K562 (cell line): ENCODE measurements around the gene HEATR1. TPM values are rescaled to one million over a fixed set of nuclear protein-coding genes. Genes with fewer than 3 reads are reported as not detected.

Experiments used
- ATAC-seq: fragments of 200-7000 bp; cut with Tn5 transposase; 3 replicates; pipeline ENCODE4 v1.9.1; 2020; ENCODE audit warnings: moderate library complexity
- BruUV-seq: library from RNA; stranded (reverse); fragments of 400-500 nt; replicated peaks from 2 replicates; lab custom pipeline; 2021; lab: Mats Ljungman, UMichigan
- CTCF ChIA-PET: fragments of 300-600 bp; formaldehyde crosslinking; extraction: SDS; loops from one replicate; lab custom pipeline; 2021; ENCODE audit warnings: low intra/inter-chr PET ratio; lab: Yijun Ruan, JAX
- POLR2A ChIA-PET: fragments of 300-600, 350-650 bp; sonication (Branson Sonifier 250); formaldehyde crosslinking; extraction: SDS; loops from one replicate; lab custom pipeline; 2021; ENCODE audit warnings: antibody characterized with exemption, inconsistent platforms; lab: Yijun Ruan, JAX
- DNase-seq, 4 experiments: peaks; one replicate each; pipeline versions ENCODE4 v3.0.0 to v3.0.0-alpha.2; 2011 to 2018; ENCODE audit warnings: low spot score in 3 of 4, mixed read lengths in 3 of 4; ENCODE audit errors: extremely low read depth in 1 of 4
- FAIRE-seq: peaks from 2 replicates; lab custom pipeline; 2011; peaks lifted over from hg19 to GRCh38; lab: Jason Lieb, UNC
- H2AFZ ChIP-seq: 2 replicates; pipeline ENCODE4 v1.6.0; 2011; ENCODE audit warnings: low read depth, low read length, control low read depth, inconsistent platforms
- H3K27ac ChIP-seq: fragments of 200-600 bp; 3 replicates; pipeline ENCODE4 v1.8.0; 2011; ENCODE audit warnings: low read depth, mild to moderate bottlenecking, control low read depth, inconsistent platforms, low read length, moderate library complexity, mixed read lengths; ENCODE audit errors: extremely low read depth
- H3K27me3 ChIP-seq, 2 experiments: fragments of 300-600 bp in 1 of 2; 2 replicates in 1 of 2; 3 replicates in 1 of 2; pipeline versions ENCODE4 v1.6.0 to v1.8.0; 2011; ENCODE audit warnings: inconsistent platforms in 2 of 2, low read length in 2 of 2, mild to moderate bottlenecking in 1 of 2, mixed read lengths in 1 of 2, moderate library complexity in 1 of 2; ENCODE audit not compliant: control insufficient read depth in 2 of 2, insufficient read depth in 2 of 2
- H3K36me3 ChIP-seq: fragments of 300-600 bp; 3 replicates; pipeline ENCODE4 v1.8.0; 2011; ENCODE audit warnings: mild to moderate bottlenecking, low read length, inconsistent platforms; ENCODE audit not compliant: control insufficient read depth, insufficient read depth
- H3K4me1 ChIP-seq, 2 experiments: fragments of 200-600 bp in 1 of 2; replicated peaks in 1 of 2; 2 replicates in 1 of 2; 3 replicates in 1 of 2; pipeline versions ENCODE4 v1.5.1 to v1.8.0; 2011; ENCODE audit warnings: inconsistent platforms in 2 of 2, low read length in 2 of 2, mild to moderate bottlenecking in 1 of 2, mixed read lengths in 1 of 2, moderate library complexity in 1 of 2; ENCODE audit not compliant: control insufficient read depth in 2 of 2, insufficient read depth in 2 of 2
- H3K4me2 ChIP-seq: 2 replicates; pipeline ENCODE4 v1.6.1; 2011; ENCODE audit warnings: low read length, control low read depth, inconsistent platforms, mixed read lengths; ENCODE audit not compliant: insufficient read depth
- H3K4me3 ChIP-seq: fragments of 200-600 bp; sonication (generic), shearing (Covaris generic); 2 replicates; pipeline ENCODE4 v1.5.1; 2016; ENCODE audit warnings: control low read depth, inconsistent platforms
- H3K79me2 ChIP-seq: fragments of 200-600 bp; 3 replicates; pipeline ENCODE4 v1.8.0; 2011; ENCODE audit warnings: low read length, inconsistent platforms; ENCODE audit not compliant: control insufficient read depth, insufficient read depth
- H3K9ac ChIP-seq, 2 experiments: 2 replicates each; pipeline versions ENCODE4 v1.6.0 to v1.6.1; 2011; ENCODE audit warnings: low read depth in 2 of 2, low read length in 2 of 2, control low read depth in 1 of 2, inconsistent platforms in 1 of 2, mild to moderate bottlenecking in 1 of 2, mixed read lengths in 1 of 2; ENCODE audit not compliant: insufficient read depth in 1 of 2
- H3K9me1 ChIP-seq: one replicate; pipeline ENCODE4 v1.6.0; 2011; ENCODE audit warnings: inconsistent platforms, mild to moderate bottlenecking, low read length, moderate library complexity; ENCODE audit not compliant: control insufficient read depth, insufficient read depth
- H3K9me3 ChIP-seq: replicated peaks from 2 replicates; pipeline ENCODE4 v1.5.1; 2011; ENCODE audit warnings: low read depth, low read length, inconsistent platforms; ENCODE audit not compliant: control insufficient read depth, insufficient read depth
- H4K20me1 ChIP-seq: replicated peaks from 2 replicates; pipeline ENCODE4 v1.6.1; 2011; ENCODE audit warnings: low read length, inconsistent platforms, mixed read lengths; ENCODE audit not compliant: control insufficient read depth, insufficient read depth
- ILF3 ChIP-seq: fragments of 450-650 bp; IDR thresholded peaks from 2 replicates; pipeline ENCODE4 v1.6.1; 2018; ENCODE audit warnings: antibody characterized with exemption, mild to moderate bottlenecking, moderate library complexity, borderline replicate concordance
- PHB ChIP-seq: fragments of 250-450 bp; sonication (Bioruptor Pico); IDR thresholded peaks from 2 replicates; pipeline ENCODE4 v1.5.0; 2021
- THRAP3 ChIP-seq: fragments of 450-650 bp; IDR thresholded peaks from 2 replicates; pipeline ENCODE4 v1.6.1; 2016; ENCODE audit warnings: mild to moderate bottlenecking, inconsistent platforms, borderline replicate concordance
- ZKSCAN1 ChIP-seq: fragments of 150-350 bp; IDR thresholded peaks from 2 replicates; pipeline ENCODE4 v1.6.1; 2016; ENCODE audit warnings: low read depth, low read length
- WGBS: fragments of 100-300 bp; shearing (Covaris generic); methylation state at CpG from one replicate; pipeline ENCODE4 v1.1.6; 2016; ENCODE audit warnings: low coverage, mixed read lengths; ENCODE audit not compliant: insufficient coverage; ENCODE audit errors: missing lambda C conversion rate; 5-methylcytosine and 5-hydroxymethylcytosine counted together
- in situ Hi-C: fragments of 300-500 bp; cut with MboI; formaldehyde crosslinking; loops from 4 replicates; pipeline ENCODE4 v1.15.0; 2018; ENCODE audit warnings: inconsistent platforms, mixed read lengths
- intact Hi-C: fragments of 100-400 bp; cut with micrococcal nuclease; formaldehyde crosslinking; loops from 2 replicates; pipeline ENCODE4 v1.14.2; 2022
- polyA plus RNA-seq, 8 experiments: library from polyadenylated mRNA; depleted of rRNA in 4 of 8; stranded (reverse) in 5 of 8; unstranded in 3 of 8; fragments of >200 nt; fragmentation: Nextera tagmentation in 2 of 8; fragmentation: Illumina TruSeq in 1 of 8; extraction: Ambion mirVana in 2 of 8; extraction: Trizol in 1 of 8; gene quantifications; 2 replicates each; pipeline versions ENCODE4 v1.2.1 to v1.2.3, GENCODE V29; 2011 to 2014; ENCODE audit warnings: inconsistent platforms in 1 of 8, missing spikeins in 1 of 8
- total RNA-seq, 7 experiments: library from RNA; depleted of rRNA in 6 of 7; stranded (reverse); fragments of >200 nt in 6 of 7; fragmentation: Illumina TruSeq in 2 of 7; extraction: Trizol in 2 of 7; gene quantifications; 2 replicates each; pipeline versions ENCODE4 v1.2.1 to v1.2.3, GENCODE V29; 2011 to 2021; ENCODE audit warnings: low replicate concordance in 1 of 7

Gene HEATR1
- total and polyA plus RNA-seq, 9 of the 15 experiments (the other 6 are each of a cell fraction or from before 2014, with no cell fraction given): 28.3 to 108 (median 50.9) TPM

- 63% methylated on average over 1 of the region's 1 CpG for WGBS
- H3K4me1 ChIP-seq: peaks cover 16 to 22% of the 10 kb centered on the region in 2 experiments; a peak in 4 of 5 replicates
- H3K9me1 ChIP-seq: no peaks in the 10 kb centered on the region
- TF ChIP-seq PHB (CRISPR knock-in tag) (no peak), ILF3 (no peak)
- no peak overlapping the region for H2AFZ ChIP-seq
- H3K9me3 ChIP-seq: no peaks in the 10 kb centered on the region
- peaks cover 40% of the 10 kb centered on the region for H3K36me3 ChIP-seq
- H3K27me3 ChIP-seq: no peaks in the 10 kb centered on the region
- no peak overlapping the region for H3K9ac ChIP-seq
- H4K20me1 ChIP-seq: peaks cover 7% of the 10 kb centered on the region
- ATAC-seq (no peak), FAIRE-seq (no peak), DNase-seq (no peak)
- in situ Hi-C loops (no loop called here), intact Hi-C loops (loop anchor here (5.0 kb wide), 1 partner anchor 38 kb away; no protein-coding TSS in a partner anchor)
- H3K27ac ChIP-seq: no peak overlapping the region
- POLR2A ChIA-PET: interaction anchor here (0.6 to 1.0 kb wide), 2 partner anchors 12 to 47 kb away, joined by 3 to 4 read pairs; no protein-coding TSS in a partner anchor
- peaks cover 9% of the 10 kb centered on the region; the same call in 2 of the 3 replicates for H3K79me2 ChIP-seq
- H3K4me3 ChIP-seq: no peak overlapping the region
- no peak overlapping the region for H3K4me2 ChIP-seq
- no TSS peak for BruUV-seq
- CTCF ChIA-PET: no interaction called here
Observed at GRCh38 chr1:236530286-236530685, 74.0 kb downstream of the HEATR1 start.

- Histone ChIP-seq H3K27ac (no peak overlapping the region), H4K20me1 (no peaks in the 10 kb centered on the region), H3K4me3 (no peak overlapping the region), H3K36me3 (peaks cover 27% of the 10 kb centered on the region), H2AFZ (no peak overlapping the region), H3K79me2 (peaks cover 22% of the 10 kb centered on the region), H3K9me3 (no peaks in the 10 kb centered on the region), H3K4me2 (no peak overlapping the region), H3K27me3 (no peaks in the 10 kb centered on the region), H3K9me1 (no peaks in the 10 kb centered on the region), H3K9ac (no peak overlapping the region), H3K4me1 (peaks cover 6 to 13% of the 10 kb centered on the region in 2 experiments; a peak in 4 of 5 replicates)
- POLR2A ChIA-PET: interaction anchor here (0.6 to 1.1 kb wide), 7 partner anchors 10 to 579 kb away, joined by 3 to 4 read pairs (median 3); partner anchors contain the start of gene ERO1B
- intact Hi-C loops (no loop called here), in situ Hi-C loops (no loop called here)
- 81% methylated on average over 3 of the region's 3 CpGs for WGBS
- DNase-seq (no peak), ATAC-seq (no peak), FAIRE-seq (no peak)
- no TSS peak for BruUV-seq
- CTCF ChIA-PET: no interaction called here
- TF ChIP-seq ZKSCAN1 (peak; percentile 49; the same call in 1 of the 2 replicates), THRAP3 (no peak)
- TF ChIP-seq, all 486 proteins: peak for 1
Observed at GRCh38 chr1:236526079-236526478, 78.2 kb downstream of the HEATR1 start.
